HG03064 (cell line): ENCODE data around the gene WNT2B.

ENCODE experiments used
- ATAC-seq: cut with Tn5 transposase; IDR thresholded peaks from one replicate; pipeline ENCODE4 v1.9.1; 2021; ENCODE audit warnings: low read depth; ENCODE audit not compliant: unreplicated experiment

WNT2B gene

DNA sequence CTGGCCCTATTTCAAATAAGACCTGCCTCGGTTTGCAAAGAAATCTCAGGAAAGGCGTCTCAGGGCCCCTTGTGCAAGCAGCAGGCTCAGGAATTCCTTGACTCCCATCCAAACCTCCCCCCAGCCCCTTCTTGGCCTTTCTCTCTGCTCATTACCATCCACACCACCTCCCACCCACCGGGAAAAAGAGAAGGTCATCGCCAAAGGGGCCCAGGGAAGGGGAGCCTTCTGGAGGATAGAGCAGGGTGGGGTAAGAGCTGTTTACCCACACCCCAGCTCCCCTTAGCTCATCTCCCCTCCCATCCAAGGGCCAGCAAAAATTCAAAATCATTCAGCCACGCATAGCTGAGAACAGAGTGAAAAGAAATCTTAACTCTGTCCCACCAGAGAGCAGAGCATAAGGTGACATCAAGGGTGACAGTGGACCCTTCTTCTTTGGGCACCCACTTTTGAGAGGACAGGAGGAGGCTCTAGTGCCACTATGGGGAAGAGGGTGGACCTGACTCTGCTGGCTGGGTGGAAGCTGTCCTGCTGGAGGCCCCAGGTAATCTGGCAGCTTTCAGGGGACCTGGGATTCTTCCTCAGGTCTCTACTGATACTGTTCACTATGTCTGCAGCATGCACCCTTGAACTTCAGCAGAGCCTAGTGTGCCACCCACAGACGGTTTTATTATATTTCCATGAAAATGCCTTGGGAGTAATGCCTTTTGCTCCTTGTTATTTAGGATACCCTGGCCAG is 3.9 kb upstream of the WNT2B start:
- no peak for ATAC-seq

DNA sequence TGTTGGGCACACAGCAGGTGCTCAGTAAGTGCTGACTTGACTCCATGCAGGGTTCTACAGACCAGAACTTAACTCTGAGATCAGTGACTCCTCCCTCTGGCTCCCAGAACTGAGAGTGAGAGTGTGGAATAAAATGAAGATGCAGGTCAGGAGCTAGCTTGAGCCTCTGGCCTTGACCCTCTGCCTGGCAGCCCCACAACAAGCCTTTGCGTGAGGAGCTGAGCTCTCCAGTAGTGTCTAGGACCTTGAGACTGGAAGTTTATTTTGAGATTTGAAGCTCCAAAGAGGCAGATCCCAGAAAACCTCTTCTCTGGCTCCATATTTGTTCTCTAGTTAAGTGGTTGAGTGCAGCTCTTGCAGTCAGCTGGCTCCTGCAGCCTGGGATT is 3.4 kb upstream of the WNT2B start:
- no peak for ATAC-seq

DNA sequence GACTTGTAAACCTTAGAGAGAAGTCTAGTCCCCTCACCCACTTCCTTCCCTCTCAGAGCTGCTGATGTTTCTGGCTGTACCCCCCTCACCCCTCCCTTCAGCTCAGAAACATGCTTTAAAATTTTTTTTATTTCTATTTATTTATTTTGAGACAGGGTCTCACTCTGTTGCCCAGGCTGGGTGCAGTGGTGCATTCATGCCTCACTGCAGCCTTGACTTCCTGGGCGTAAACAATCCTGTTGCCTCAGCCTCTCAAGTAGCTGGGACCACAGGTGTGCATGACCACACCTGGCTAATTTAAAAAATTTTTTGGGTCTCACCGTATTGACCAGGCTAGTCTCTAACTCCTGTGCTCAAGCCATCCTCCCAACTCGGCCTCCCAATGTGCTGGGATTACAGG is 2.9 kb upstream of the WNT2B start:
- ATAC-seq, result no peak

DNA sequence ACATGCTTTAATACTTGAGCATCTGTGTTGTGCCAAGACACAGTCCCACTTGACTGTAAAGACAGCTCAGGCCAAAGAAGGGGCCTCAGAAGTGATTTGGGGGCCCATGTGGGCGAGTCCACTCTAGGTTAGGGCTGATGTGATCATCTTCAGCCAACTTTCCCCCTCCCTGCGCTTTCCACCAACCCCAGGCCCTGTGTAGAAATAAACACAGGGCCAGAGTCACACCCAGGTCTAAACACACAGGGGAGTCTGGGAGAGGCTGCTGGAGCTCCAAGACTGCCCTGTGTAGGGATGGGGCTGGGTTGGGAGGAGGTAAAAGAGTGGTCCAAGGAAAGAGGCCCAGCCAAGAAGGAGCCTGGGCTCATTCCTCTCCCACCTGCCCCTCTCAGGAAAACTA is 2.5 kb upstream of the WNT2B start:
- no peak for ATAC-seq

DNA sequence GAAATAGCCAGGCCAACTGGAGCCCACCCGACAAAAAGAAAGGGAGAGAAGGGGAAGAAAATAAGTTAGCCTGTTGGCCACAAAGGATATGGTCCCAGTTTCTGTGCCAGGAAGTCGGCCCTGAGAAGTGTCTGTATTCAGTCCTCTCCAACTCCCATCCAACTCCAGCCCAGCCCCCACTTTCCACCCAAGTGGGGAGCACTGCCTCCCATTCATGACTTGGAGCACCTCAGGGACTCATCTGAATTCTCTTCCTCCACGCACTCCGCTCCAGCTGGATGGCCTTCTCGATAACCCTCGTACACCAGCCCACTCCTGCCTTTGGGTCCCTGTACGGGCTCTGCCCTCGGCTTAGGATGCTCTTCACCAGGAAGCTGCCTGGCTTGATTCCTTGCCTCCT is 2.0 kb upstream of the WNT2B start:
- no peak for ATAC-seq

DNA sequence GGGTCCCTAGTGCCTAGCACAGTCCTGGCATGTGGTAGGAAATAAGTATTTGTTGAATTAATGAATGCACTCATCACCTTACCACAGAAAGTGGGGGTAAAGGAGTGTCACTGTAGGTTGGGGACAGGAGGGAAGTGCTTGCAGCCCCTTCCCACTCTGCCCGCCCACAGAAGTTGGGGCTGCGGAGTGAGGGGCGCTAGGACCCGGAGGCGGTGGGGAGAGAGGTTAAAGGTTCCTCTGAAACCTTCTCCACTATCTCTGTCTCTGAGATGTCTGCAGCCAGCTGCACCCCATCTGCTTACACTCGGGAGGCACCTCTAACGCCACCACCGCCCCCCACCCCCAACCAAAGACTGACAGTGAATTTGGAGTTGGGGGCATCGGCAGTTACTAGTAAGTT is 1.4 kb upstream of the WNT2B start:
- ATAC-seq, result no peak

DNA sequence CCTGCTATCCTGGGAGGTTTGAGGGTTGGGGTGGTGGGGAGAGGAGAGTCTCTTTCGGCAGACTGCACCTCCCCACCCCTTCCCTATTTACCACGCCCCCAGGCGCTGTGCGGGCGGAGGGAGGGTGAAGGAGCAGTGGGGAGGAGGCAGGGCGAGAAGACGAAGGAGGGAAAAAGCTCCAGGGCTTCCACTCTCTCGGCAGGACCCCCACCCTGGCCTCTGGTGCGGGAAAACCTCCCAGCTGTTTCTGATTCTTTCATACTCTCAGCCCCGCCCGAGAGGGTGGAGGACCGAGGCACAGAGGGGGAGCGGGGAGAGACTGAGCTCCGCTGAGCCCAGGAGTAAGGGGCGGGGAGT is 866 bp upstream of the WNT2B start:
- no peak for ATAC-seq

DNA sequence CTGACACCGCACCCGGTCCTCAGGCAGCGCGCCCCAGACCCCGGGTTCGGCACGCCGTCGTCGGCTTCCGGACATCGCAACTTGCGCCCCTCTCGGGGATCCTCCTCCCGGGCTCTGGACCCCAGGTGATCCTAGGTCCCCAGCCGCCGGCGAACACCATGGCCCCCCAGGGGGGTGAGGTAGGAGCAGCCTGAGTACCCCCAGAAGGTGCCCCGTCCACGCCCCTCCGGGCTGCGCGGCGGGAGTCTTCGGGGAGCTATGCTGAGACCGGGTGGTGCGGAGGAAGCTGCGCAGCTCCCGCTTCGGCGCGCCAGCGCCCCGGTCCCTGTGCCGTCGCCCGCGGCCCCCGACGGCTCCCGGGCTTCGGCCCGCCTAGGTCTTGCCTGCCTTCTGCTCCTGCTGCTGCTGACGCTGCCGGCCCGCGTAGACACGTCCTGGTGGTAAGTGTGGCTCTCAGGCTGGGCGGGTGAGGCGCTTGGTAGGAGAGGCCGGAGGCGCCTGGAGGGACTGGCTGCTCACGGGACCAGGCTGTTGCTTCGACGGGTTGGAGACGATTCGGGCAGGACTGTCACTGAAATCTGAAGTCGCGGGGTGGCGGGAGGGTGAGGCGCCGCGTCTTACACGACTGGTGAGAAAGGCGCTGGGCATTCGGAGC is 367 bp downstream of the WNT2B start:
- ATAC-seq, result no peak

DNA sequence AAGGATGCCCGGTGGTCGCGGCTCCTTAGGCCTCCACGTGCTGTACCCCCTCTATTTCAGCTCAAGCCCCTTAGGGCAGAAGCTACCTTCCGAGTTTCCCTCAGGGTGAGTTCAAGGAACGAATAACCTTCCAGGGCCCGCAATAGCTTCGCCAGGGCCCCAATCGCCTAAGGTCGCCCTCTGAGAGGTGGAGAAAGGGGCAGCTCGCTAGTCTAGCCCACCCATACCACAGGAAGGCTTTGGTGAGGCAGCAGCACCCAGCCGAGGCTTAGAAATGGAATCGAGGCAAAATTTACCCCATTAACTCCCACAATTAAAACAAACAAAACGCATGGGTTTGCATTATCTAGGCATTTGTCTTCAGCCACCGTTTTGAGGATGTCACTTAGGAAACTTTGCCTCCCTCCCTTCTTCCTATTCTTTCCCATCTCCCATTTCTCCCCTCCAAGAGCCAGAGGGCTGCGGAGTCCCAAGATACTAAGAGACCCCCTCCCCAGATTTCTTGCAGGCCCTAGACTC is 954 bp downstream of the WNT2B start:
- ATAC-seq, result no peak

DNA sequence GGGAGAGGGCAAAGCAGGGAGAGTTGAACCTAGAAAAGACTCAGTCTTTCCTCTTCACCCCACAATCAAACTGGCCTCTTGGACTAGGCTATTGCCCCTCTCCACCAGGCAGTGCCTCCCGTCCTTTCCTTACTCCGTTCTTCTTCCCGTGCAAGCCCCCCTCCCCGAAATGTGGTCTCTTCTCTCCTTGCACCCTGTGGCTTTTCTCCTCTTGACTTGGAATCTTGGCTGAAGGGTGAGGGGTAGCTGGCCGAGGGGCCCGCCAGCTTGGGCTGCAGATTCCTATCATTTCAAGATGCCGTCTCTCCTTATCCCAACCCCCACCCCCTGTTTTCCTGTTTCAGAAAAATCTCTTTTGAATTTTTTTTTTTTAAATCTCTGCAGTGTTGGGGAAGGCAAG is 1.6 kb downstream of the WNT2B start:
- no peak for ATAC-seq

DNA sequence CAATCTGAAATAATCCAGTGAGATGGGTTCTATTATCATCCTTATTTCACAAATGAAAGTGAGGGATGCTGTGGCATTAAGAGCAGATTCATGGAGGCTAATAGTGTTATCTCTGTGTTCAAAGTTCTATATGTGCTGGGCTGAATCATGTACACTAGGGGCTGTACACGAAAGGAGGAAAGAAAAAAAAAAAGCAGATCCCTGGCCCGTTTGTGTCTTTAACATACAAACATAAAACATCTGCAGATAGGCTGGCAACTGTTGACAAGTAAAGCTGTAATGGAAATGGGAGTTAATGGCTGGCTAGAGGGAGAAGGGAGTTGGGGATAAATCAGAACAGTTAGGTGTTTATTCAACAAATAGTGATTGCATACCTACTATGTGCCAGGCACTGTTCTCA is 3.1 kb downstream of the WNT2B start:
- no peak for ATAC-seq

DNA sequence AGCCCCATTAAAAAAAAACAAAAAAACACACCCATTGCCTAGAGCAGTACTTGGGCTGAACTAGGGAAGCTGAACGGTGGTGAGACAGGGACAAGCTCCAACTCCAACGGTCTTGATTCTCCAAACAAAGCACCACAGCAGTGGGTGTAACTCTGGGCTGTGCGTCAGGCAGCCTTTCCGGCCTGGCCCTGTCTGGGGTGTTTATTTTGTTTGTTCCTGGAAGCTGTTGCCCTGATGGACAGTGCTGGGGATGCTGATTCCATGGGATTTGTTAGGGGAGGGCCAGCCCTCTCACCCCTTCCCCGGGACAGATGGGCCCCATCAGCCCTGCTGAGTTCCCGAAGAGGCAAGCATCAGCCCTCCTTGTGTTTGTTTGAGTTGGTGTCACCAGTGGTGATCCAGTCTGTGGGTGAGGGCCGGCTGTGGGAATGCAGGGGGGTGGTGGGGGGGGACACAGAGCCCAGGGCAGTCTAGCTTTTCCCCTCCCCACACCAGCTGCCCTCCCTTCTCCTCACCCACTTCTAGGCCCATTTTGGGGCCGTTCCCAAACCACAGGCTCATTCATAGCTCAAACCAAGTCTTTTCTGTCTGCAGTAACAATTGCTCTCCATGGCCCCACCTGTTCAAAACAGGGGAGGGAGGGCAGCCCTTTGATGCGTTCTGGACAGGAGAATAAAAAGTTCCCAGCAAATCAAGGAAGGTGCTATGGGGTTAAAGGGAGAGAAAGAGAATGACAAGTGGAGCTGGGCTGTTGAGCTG is 4.5 kb downstream of the WNT2B start:
- no peak for ATAC-seq

DNA sequence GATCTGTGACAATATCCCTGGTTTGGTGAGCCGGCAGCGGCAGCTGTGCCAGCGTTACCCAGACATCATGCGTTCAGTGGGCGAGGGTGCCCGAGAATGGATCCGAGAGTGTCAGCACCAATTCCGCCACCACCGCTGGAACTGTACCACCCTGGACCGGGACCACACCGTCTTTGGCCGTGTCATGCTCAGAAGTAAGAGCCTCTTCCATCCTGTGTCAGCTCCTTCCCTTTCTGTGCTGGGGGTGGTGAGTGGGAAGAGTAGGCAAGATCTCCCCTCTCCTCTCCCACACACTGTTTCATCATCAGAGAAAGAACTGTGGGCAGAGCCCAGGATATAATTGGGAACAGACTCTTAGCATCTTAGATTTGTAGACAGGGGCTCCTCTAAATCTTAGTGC is 6.1 kb downstream of the WNT2B start:
- no peak for ATAC-seq

DNA sequence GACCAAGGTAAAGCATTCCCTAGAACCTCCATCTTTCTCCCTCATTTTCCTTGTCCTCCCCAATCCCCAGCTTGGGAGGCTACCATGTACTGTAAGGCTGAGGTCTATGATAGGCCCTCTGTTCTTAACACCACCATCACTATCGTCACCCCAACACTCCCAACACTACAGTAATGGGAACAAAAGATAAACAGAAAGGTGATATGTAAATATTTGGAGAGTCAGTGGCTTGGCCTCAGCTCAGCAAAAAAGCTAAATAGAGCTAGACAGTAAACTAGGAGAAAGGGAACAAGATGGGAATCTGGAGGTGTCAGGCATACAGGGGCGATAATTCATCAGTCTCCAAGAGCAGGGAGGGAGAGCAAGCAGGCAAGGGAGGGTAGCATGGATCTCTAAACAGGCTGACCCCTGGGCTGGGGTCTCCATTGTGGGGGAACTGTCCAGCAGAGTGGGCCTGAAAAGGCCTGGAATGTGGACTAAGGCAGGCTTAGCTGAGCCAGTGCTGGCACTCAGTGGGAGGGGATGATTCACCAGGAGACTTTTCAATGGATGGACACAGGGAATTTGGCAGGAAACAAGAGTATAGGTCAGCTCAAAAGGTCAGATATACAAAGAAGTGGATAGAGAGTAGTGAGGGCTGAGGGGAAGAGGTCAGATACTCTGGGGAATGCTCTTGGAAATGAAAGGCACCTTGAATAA is 6.7 kb downstream of the WNT2B start:
- ATAC-seq, result no peak

DNA sequence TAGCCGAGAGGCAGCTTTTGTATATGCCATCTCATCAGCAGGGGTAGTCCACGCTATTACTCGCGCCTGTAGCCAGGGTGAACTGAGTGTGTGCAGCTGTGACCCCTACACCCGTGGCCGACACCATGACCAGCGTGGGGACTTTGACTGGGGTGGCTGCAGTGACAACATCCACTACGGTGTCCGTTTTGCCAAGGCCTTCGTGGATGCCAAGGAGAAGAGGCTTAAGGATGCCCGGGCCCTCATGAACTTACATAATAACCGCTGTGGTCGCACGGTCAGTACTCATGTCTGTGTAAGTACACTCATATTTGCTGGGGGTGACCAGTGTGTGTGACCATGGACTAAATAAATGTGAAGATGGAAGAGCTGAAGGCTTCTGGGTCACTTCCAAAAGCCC is 7.4 kb downstream of the WNT2B start:
- ATAC-seq, result no peak

DNA sequence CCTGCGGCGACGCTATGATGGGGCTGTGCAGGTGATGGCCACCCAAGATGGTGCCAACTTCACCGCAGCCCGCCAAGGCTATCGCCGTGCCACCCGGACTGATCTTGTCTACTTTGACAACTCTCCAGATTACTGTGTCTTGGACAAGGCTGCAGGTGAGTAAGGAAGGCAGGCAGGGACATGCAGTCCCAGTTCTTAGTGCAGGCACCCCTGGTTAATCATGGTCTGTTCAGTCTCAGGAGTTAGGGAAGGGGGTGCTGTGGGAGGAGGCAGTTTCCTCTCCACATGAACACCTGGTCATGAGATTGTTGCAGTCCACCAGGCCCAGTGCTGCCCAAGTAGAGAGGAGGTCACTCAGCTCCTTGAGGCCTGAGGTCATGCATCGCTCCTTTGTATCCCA is 8.5 kb downstream of the WNT2B start:
- no peak for ATAC-seq

DNA sequence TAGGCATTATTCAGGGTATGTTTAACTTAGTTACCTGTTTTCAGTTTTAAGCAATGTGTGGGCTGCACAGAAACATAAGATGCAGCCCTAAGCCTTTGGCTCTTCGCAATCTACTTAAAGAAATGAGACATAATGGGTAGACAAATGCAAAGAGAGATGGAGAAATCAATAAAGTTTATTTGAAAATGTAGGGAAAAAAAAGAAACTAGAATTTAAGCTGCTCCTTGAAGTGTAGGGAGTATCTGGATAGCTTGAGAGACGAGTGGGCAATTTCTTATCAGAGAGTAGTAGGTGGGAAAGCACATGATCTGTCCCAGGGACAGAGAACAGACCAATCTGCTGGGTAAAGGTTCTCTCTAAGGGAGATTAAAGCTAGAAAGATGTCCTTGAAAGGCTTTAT is 8.9 kb downstream of the WNT2B start:
- no peak for ATAC-seq

DNA sequence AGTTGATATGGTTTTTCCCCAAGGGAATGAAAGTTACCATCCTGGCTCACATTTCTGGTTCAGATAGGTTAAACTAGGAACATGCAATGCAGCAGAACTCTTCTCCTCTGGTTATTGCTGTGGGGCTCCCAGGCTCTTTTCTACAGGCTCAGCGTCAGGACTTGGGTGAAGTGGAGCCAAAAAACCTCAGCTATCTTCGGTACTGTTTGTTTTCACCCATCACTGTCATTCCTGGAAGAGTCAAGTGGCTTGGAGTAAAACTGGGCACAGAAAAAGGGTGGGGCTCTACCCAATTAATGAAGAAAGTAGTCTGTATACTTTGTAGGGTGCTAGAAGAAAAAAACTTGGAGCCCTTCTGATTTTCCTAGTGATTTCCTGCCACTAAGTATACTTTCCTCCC is 9.4 kb downstream of the WNT2B start:
- no peak for ATAC-seq

DNA sequence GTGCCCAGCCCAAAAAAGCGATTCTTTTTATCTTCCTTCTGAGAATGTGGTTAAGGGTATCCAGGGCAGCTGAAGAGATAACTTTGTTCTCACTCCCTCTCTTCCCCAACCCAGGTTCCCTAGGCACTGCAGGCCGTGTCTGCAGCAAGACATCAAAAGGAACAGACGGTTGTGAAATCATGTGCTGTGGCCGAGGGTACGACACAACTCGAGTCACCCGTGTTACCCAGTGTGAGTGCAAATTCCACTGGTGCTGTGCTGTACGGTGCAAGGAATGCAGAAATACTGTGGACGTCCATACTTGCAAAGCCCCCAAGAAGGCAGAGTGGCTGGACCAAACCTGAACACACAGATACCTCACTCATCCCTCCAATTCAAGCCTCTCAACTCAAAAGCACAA is 11.4 kb downstream of the WNT2B start:
- no peak for ATAC-seq

DNA sequence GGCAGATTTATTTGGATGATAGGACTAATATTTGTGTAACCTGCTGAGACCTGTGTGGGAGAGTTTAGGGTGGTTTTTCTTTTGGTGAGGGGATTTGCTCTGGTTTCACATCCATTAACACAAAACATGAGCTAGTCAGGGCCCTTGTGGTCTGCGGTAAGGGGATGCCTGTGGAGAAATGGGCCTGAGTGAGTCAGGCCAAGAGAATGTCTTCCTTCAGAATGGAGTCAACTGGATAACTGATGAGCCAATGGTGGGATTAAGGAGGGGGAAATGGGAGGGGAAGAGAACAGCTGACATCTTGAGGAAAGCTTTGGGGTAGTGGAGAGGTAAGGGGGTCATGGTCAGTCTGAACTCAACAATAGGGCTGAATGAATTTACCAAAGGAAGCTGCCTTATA is 13.9 kb downstream of the WNT2B start:
- no peak for ATAC-seq

DNA sequence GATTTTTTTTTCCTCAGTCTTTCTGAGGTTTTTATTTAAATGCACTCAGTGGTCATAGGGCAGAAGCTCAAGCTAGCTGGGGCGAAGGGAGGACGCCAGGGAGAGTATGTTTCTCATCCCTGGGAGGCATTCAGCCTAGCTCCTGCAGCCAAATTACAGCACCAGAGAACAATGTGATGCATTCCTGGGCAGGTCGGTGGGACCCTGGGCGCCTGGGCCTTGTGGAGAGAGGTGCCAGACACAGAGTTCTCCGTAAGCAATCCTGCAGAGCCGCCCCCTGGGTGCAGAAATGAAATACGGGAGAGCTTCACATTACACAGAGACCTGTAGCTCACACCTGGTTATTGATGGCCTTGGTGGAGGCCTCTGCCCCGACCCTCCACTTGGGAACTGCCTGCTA is 15.5 kb downstream of the WNT2B start:
- no peak for ATAC-seq
